ENCODE data around the gene SEH1L. TPM values are rescaled to one million over a fixed set of nuclear protein-coding genes. Genes with fewer than 3 reads are reported as not detected.
"Not testable (repeated sequence)": the region's sequence is repeated elsewhere in the genome, so short reads cannot be mapped to it uniquely, and the experiment has no call there.

Gene SEH1L
- total RNA-seq, 2 experiments from 2014 or later: 50.5 to 54.3 TPM

- Mint-ChIP-seq H3K4me1 (peaks cover 22% of the 10 kb centered on the region), H3K36me3 (ENCODE audit: low read depth) (peaks cover 14% of the 10 kb centered on the region), H3K27ac (peak overlapping the region; percentile 95), H3K27me3 (no peaks in the 10 kb centered on the region), H3K9me3 (no peaks in the 10 kb centered on the region), H3K4me3 (peak overlapping the region; percentile 99)
- ChIA-PET CTCF (interaction anchor here (1.2 kb wide), 1 partner anchor 12 kb away, joined by 3 read pairs; no protein-coding TSS in a partner anchor), POLR2A (no interaction called here)
- peak; percentile 46 for DNase-seq
These were observed 42.3 kb downstream of the SEH1L start for GRCh38 chr18:12990123-12990475.

GRCh38 chr18:12990641-12990966 is 42.8 kb downstream of the SEH1L start:
- ChIA-PET CTCF (interaction anchor here (0.9 to 1.5 kb wide), 5 partner anchors 9 to 67 kb away, joined by 3 to 8 read pairs (median 3); no protein-coding TSS in a partner anchor), POLR2A (interaction anchor here (0.9 to 1.5 kb wide), 2 partner anchors 10 to 613 kb away, joined by 4 read pairs; partner anchors contain the start of gene AFG3L2)
- no peak for DNase-seq

GRCh38 chr18:12990967-12991820 is 43.4 kb downstream of the SEH1L start, which contains the start of gene CEP192:
Gene CEP192 (plus strand): TSS chr18:12991362. CDS start chr18:12999425, 8,063 bp downstream.
- CTCF ChIA-PET: interaction anchor here (0.7 to 1.5 kb wide), 5 partner anchors 9 to 66 kb away, joined by 3 to 8 read pairs (median 3); no protein-coding TSS in a partner anchor
- Mint-ChIP-seq H3K9me3 (no peaks in the 10 kb centered on the region), H3K4me1 (peaks cover 22% of the 10 kb centered on the region), H3K27me3 (no peaks in the 10 kb centered on the region), H3K4me3 (peak within 1 kb of the TSS; percentile 99), H3K36me3 (ENCODE audit: low read depth) (peaks cover 14% of the 10 kb centered on the region), H3K27ac (peak within 1 kb of the TSS; percentile 95)
- DNase-seq: peak; percentile 98
- POLR2A ChIA-PET: interaction anchor here (0.6 to 1.5 kb wide), 3 partner anchors 9 to 614 kb away, joined by 3 to 4 read pairs (median 4); partner anchors contain the start of gene AFG3L2

More at GRCh38 chr18:12990641-12990966, 42.8 kb downstream of the SEH1L start:
- Mint-ChIP-seq H3K9me3 (no peaks in the 10 kb centered on the region), H3K4me1 (peaks cover 22% of the 10 kb centered on the region), H3K27ac (peak overlapping the region; percentile 95), H3K4me3 (peak overlapping the region; percentile 99), H3K36me3 (ENCODE audit: low read depth) (peaks cover 14% of the 10 kb centered on the region), H3K27me3 (no peaks in the 10 kb centered on the region)

DNA sequence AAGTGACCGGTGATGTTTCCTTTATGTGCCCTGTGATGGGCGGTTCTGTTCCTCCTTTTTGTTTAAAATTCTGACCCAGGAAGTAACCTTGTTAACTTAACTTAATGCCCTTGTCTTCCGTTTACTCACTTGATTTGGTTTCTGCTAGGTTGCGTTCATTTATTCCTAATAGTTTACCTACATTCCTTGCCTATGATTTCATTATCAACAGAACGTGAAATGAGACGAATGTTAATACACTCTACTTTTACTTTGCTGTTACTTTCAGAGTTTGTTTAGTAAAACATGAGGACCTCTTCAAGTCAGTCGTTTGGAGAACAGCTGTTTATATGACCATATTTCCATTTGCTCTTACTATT is 44.0 kb downstream of the SEH1L start:
- POLR2A ChIA-PET: interaction anchor here (1.5 kb wide), 1 partner anchor 9 kb away, joined by 4 read pairs; no protein-coding TSS in a partner anchor
- peak overlapping the region; percentile 99 for H3K4me3 Mint-ChIP-seq
- DNase-seq: no peak
- peaks cover 12% of the 10 kb centered on the region for H3K36me3 Mint-ChIP-seq (ENCODE audit: low read depth)
- H3K27me3 Mint-ChIP-seq: no peaks in the 10 kb centered on the region
- CTCF ChIA-PET: interaction anchor here (0.5 to 1.5 kb wide), 3 partner anchors 8 to 29 kb away, joined by 3 to 8 read pairs (median 3); no protein-coding TSS in a partner anchor
- H3K9me3 Mint-ChIP-seq: no peaks in the 10 kb centered on the region
- H3K27ac Mint-ChIP-seq: peak overlapping the region; percentile 95
- H3K4me1 Mint-ChIP-seq: peaks cover 22% of the 10 kb centered on the region

- Mint-ChIP-seq H3K27ac (no peak overlapping the region), H3K27me3 (no peaks in the 10 kb centered on the region), H3K9me3 (no peaks in the 10 kb centered on the region), H3K4me1 (peaks cover 27% of the 10 kb centered on the region), H3K4me3 (peak overlapping the region; percentile 99), H3K36me3 (ENCODE audit: low read depth) (peaks cover 10% of the 10 kb centered on the region)
- POLR2A ChIA-PET: no interaction called here
- CTCF ChIA-PET: no interaction called here
- DNase-seq: no peak
These were observed 45.6 kb downstream of the SEH1L start for GRCh38 chr18:12993439-12993838.

DNA sequence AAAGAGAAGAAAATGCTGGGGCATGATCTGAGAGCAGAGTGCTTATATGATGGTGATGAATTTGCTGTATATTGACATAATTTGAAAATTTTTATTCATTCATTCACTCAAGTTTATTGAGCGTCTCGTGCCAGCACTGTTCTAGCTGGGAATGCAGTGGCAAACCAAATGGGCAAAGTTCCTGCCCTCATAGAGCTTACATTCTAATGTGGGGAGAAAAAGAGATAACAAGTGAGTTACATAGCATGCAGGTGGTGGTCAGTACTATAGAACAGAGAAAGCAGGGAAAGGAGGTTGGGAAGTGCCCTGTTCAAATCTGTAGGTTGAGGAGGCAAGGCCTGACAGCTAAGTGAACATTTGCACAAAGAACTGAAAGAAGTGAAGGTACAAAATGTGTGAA is 47.6 kb downstream of the SEH1L start:
- H3K36me3 Mint-ChIP-seq (ENCODE audit: low read depth): peaks cover 16% of the 10 kb centered on the region
- no peak for DNase-seq
- no peaks in the 10 kb centered on the region for H3K9me3 Mint-ChIP-seq
- peaks cover 25% of the 10 kb centered on the region for H3K4me1 Mint-ChIP-seq
- no peaks in the 10 kb centered on the region for H3K27me3 Mint-ChIP-seq
- CTCF ChIA-PET: interaction anchor here (1.2 kb wide), 1 partner anchor 9 kb away, joined by 5 read pairs; no protein-coding TSS in a partner anchor
- no peak overlapping the region for H3K4me3 Mint-ChIP-seq
- H3K27ac Mint-ChIP-seq: no peak overlapping the region
- POLR2A ChIA-PET: no interaction called here

GRCh38 chr18:12995952-12996477 is 48.2 kb downstream of the SEH1L start:
- POLR2A ChIA-PET: no interaction called here
- H3K27me3 Mint-ChIP-seq: no peaks in the 10 kb centered on the region
- CTCF ChIA-PET: interaction anchor here (1.1 to 1.2 kb wide), 2 partner anchors 9 to 19 kb away, joined by 3 to 5 read pairs; no protein-coding TSS in a partner anchor

GRCh38 chr18:12996661-12997292 is 49.0 kb downstream of the SEH1L start:
- ChIA-PET POLR2A (no interaction called here), CTCF (interaction anchor here (1.1 kb wide), 1 partner anchor 20 kb away, joined by 3 read pairs; no protein-coding TSS in a partner anchor)
- H3K4me3 Mint-ChIP-seq: no peak overlapping the region
- H3K4me1 Mint-ChIP-seq: peaks cover 21% of the 10 kb centered on the region
- no peaks in the 10 kb centered on the region for H3K27me3 Mint-ChIP-seq
- no peaks in the 10 kb centered on the region for H3K9me3 Mint-ChIP-seq
- H3K36me3 Mint-ChIP-seq (ENCODE audit: low read depth): peaks cover 18% of the 10 kb centered on the region
- no peak overlapping the region for H3K27ac Mint-ChIP-seq
- no peak for DNase-seq

More at GRCh38 chr18:12995952-12996477, 48.2 kb downstream of the SEH1L start:
- DNase-seq: no peak
- Mint-ChIP-seq H3K27ac (no peak overlapping the region), H3K9me3 (no peaks in the 10 kb centered on the region), H3K4me3 (no peak overlapping the region), H3K4me1 (peaks cover 21% of the 10 kb centered on the region), H3K36me3 (ENCODE audit: low read depth) (peaks cover 18% of the 10 kb centered on the region)

DNA sequence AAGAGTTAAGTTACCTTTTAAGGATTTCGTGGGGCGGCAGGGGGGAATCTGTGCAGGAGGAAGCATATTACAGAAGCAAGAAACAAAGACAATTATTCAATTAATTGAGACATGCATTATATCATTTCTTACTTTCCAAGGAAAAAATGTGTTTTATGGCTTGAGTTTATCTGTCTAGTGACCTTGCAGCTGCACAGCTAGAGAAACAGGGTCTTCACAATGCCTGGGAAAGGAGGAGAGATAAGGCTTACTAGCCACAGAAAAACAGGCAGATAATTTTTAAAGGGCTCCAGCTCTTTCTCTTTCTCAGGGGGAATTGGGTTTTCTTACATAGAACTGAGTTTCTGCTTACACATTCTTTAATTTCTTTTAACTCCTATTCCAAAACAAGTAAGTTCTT is 49.5 kb downstream of the SEH1L start:
- H3K27ac Mint-ChIP-seq, POLR2A ChIA-PET, H3K9me3 Mint-ChIP-seq, H3K27me3 Mint-ChIP-seq, DNase-seq, H3K4me3 Mint-ChIP-seq: not testable (repeated sequence)
- CTCF ChIA-PET: interaction anchor here (2.5 kb wide), 1 partner anchor 9 kb away, joined by 12 read pairs; no protein-coding TSS in a partner anchor
- Mint-ChIP-seq H3K36me3 (ENCODE audit: low read depth) (peaks cover 14% of the 10 kb centered on the region), H3K4me1 (peaks cover 21% of the 10 kb centered on the region)

DNA sequence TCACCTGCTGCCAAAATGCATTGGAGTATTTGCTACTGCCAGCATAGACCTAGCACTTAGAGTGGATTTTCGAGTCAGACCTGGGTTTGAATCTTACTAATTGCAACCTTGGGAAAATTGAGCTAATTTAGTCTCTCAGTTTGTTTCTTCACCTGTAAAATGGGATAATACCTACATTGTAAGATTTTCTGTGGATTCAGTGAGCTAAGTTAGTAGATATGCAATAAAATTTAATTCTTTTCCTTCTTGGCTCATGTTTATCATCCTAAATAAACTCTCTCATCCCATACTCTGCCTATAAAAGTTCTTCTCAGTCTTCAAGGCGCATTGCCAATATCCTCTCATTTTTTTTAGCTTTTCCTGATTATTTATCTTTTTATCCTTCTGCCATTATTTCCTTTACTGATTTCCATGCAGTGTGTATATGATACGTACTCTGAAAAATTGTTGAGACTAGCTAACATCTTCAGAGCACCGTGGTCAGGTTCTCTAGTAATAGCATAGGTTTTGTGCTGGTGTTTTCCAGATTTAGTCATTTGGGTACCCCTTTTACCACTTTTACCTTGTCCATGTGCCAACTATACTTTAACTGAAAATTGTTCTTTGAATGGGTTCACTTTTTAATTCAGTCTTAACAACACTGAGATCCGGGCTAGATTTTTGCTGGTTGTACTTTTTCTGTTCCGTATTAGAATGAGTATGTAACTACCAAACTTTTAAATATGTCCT is 50.7 kb downstream of the SEH1L start:
- H3K4me3 Mint-ChIP-seq: no peak overlapping the region
- no peaks in the 10 kb centered on the region for H3K27me3 Mint-ChIP-seq
- no peak overlapping the region for H3K27ac Mint-ChIP-seq
- H3K4me1 Mint-ChIP-seq: peaks cover 21% of the 10 kb centered on the region
- no peak for DNase-seq
- peaks cover 11% of the 10 kb centered on the region for H3K36me3 Mint-ChIP-seq (ENCODE audit: low read depth)
- ChIA-PET CTCF (interaction anchor here (0.7 to 2.5 kb wide), 5 partner anchors 10 to 93 kb away, joined by 3 to 12 read pairs (median 3); no protein-coding TSS in a partner anchor), POLR2A (interaction anchor here (0.6 kb wide), 1 partner anchor 29 kb away, joined by 8 read pairs; no protein-coding TSS in a partner anchor)
- no peaks in the 10 kb centered on the region for H3K9me3 Mint-ChIP-seq

DNA sequence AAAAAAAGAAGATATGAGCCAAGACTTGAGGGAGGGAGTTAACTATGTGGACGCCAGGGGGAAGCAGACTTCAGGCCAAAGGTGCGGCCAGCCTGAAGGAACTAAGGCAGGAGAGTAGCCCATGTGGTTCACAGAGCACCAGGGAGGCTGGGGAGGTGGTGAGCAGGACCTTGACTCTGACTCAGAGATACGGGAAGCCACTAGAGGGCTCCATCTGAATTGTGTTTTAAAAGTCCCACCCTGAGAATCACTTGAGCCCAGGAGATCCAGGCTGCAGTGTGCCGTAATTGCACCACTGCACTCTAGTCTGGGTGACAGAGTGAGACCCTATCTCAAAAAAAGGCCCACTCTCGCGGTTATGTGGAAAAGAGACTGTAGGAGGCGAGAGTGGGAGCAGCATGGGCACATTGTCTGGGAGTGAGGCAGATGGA is 55.7 kb downstream of the SEH1L start:
- CTCF ChIA-PET: interaction anchor here (0.9 to 2.1 kb wide), 2 partner anchors 10 to 11 kb away, joined by 3 to 5 read pairs; no protein-coding TSS in a partner anchor
- POLR2A ChIA-PET: no interaction called here

GRCh38 chr18:13004396-13004795 is 56.6 kb downstream of the SEH1L start:
- H3K27ac Mint-ChIP-seq: no peak overlapping the region
- POLR2A ChIA-PET: no interaction called here

More for the DNA sequence above, 55.7 kb downstream of the SEH1L start:
- H3K27me3 Mint-ChIP-seq: no peaks in the 10 kb centered on the region
- DNase-seq: no peak
- peaks cover 28% of the 10 kb centered on the region for H3K36me3 Mint-ChIP-seq (ENCODE audit: low read depth)
- H3K9me3 Mint-ChIP-seq: no peaks in the 10 kb centered on the region
- H3K27ac Mint-ChIP-seq: no peak overlapping the region
- H3K4me3 Mint-ChIP-seq: no peak overlapping the region
- peaks cover 31% of the 10 kb centered on the region for H3K4me1 Mint-ChIP-seq

More at GRCh38 chr18:13004396-13004795, 56.6 kb downstream of the SEH1L start:
- DNase-seq: no peak
- Mint-ChIP-seq H3K27me3 (no peaks in the 10 kb centered on the region), H3K4me3 (no peak overlapping the region), H3K4me1 (peaks cover 25% of the 10 kb centered on the region), H3K9me3 (no peaks in the 10 kb centered on the region), H3K36me3 (ENCODE audit: low read depth) (peaks cover 33% of the 10 kb centered on the region)
- CTCF ChIA-PET: interaction anchor here (0.9 to 2.1 kb wide), 2 partner anchors 9 to 12 kb away, joined by 3 to 5 read pairs; no protein-coding TSS in a partner anchor

Data from activated CD4-positive, alpha-beta T cell treated with anti-CD3 and anti-CD28 coated beads, Interleukin-2, amount 10 ng/mL, durations not matched to agents 7 days and 5 days (primary cell).